GM23248 (cell line): ENCODE measurements around the gene PIP4P1.

Experiments
- EZH2 ChIP-seq: fragments of 200-600 bp; sonication (generic); IDR thresholded peaks from 2 replicates; pipeline ENCODE4 v1.6.1; 2018; ENCODE audit warnings: antibody characterized with exemption, mild to moderate bottlenecking; ENCODE audit not compliant: insufficient read depth, poor library complexity, severe bottlenecking
- EZH2phosphoT487 ChIP-seq: fragments of 200-600 bp; sonication (generic); IDR thresholded peaks from 2 replicates; pipeline ENCODE4 v1.6.1; 2018; ENCODE audit warnings: antibody characterized with exemption, moderate library complexity, mild to moderate bottlenecking, low read depth; ENCODE audit not compliant: insufficient read depth

DNA sequence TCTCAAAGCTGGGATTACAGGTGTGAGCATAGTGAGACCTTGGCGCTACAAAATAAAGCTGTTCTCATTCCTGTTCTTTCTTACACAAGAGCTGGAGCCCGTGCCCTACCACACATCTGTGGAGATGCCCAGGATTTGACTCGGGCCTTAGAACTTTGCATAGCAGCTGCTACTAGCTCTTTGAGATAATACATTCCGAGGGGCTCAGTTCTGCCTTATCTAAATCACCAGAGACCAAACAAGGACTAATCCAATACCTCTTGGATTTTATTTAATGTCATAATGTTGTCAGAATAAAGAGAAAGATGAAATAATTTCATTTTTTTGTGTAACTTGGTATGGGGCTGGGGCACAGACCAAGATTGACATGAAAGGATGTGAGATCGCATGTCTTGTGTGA, 15.5 kb upstream of the PIP4P1 start:
- no peak for TF ChIP-seq EZH2
- TF ChIP-seq EZH2phosphoT487 = no peak
